PFSK-1 (cell line): ENCODE data around the gene MYOG.

ENCODE experiments used
- FOXP2 ChIP-seq: optimal IDR thresholded peaks from 2 replicates; pipeline ENCODE3; 2011; ENCODE audit warnings: borderline replicate concordance, control low read depth, inconsistent platforms; ENCODE audit not compliant: insufficient read depth; ENCODE audit errors: extremely low read length, extremely low read depth
- POLR2AphosphoS5 ChIP-seq: IDR thresholded peaks from 2 replicates; pipeline ENCODE4 v1.6.1; 2012; ENCODE audit warnings: low read depth, mild to moderate bottlenecking, control low read depth, low read length, moderate library complexity
- REST ChIP-seq, 2 experiments: IDR thresholded peaks; 2 replicates each; pipeline versions ENCODE4 v1.6.1 to v1.8.0; 2011 to 2012; ENCODE audit warnings: low read depth in 2 of 2, low read length in 2 of 2, control low read depth in 1 of 2, inconsistent platforms in 1 of 2, mild to moderate bottlenecking in 1 of 2, moderate library complexity in 1 of 2; ENCODE audit not compliant: insufficient read depth in 1 of 2
- SIN3A ChIP-seq: IDR thresholded peaks from 2 replicates; pipeline ENCODE4 v1.6.1; 2012; ENCODE audit warnings: mild to moderate bottlenecking, low read length, moderate library complexity, borderline replicate concordance; ENCODE audit not compliant: insufficient read depth
- TAF1 ChIP-seq: IDR thresholded peaks from 2 replicates; pipeline ENCODE4 v1.6.1; 2012; ENCODE audit warnings: low read length, control low read depth, borderline replicate concordance; ENCODE audit not compliant: insufficient read depth

Gene MYOG

GRCh38 chr1:203063287-203063686 lies 22.5 kb downstream of the MYOG start:
- TF ChIP-seq POLR2AphosphoS5: no peak
- no peak for TF ChIP-seq FOXP2
- no peak for TF ChIP-seq REST (IDR thresholded peaks at IDR 0.05; ENCODE audit: insufficient read depth in 1 of 2, low read depth in 2 of 2, low read length in 2 of 2)
- no peak for TF ChIP-seq SIN3A
- no peak for TF ChIP-seq TAF1

GRCh38 chr1:203060115-203060514 lies 25.7 kb downstream of the MYOG start:
- TF ChIP-seq FOXP2 (no peak), REST (IDR thresholded peaks at IDR 0.05; ENCODE audit: insufficient read depth in 1 of 2, low read depth in 2 of 2, low read length in 2 of 2) (no peak), TAF1 (no peak), POLR2AphosphoS5 (no peak), SIN3A (no peak)

GRCh38 chr1:203059485-203059884 lies 26.3 kb downstream of the MYOG start:
- no peak for TF ChIP-seq POLR2AphosphoS5
- no peak for TF ChIP-seq TAF1

GRCh38 chr1:203058676-203058935 lies 27.2 kb downstream of the MYOG start:
- TF ChIP-seq TAF1: no peak
- no peak for TF ChIP-seq SIN3A
- no peak for TF ChIP-seq REST (IDR thresholded peaks at IDR 0.05; ENCODE audit: insufficient read depth in 1 of 2, low read depth in 2 of 2, low read length in 2 of 2)
- TF ChIP-seq POLR2AphosphoS5: no peak

- no peak for TF ChIP-seq TAF1
- TF ChIP-seq REST (IDR thresholded peaks at IDR 0.05; ENCODE audit: insufficient read depth in 1 of 2, low read depth in 2 of 2, low read length in 2 of 2): no peak
- no peak for TF ChIP-seq POLR2AphosphoS5
- no peak for TF ChIP-seq SIN3A
- no peak for TF ChIP-seq FOXP2
These were observed 27.7 kb downstream of the MYOG start for GRCh38 chr1:203057911-203058675.
